Right lung (tissue), 5 donors: Measurements from ENCODE around the gene C1QTNF3. TPM values are rescaled to one million over a fixed set of nuclear protein-coding genes. Genes with fewer than 3 reads are reported as not detected.
"Not testable (repeated sequence)": the region's sequence is repeated elsewhere in the genome, so short reads cannot be mapped to it uniquely, and the experiment has no call there.

ENCODE experiments used
- DNase-seq, 2 donors: peaks; one replicate each; pipeline ENCODE4 v3.0.0-alpha.2; 2013
- polyA plus RNA-seq, 5 donors: library from polyadenylated mRNA; unstranded; fragments of 120-200 nt; gene quantifications; one replicate each; pipeline versions ENCODE4 v1.2.1 to v1.2.3, GENCODE V29; 2013; ENCODE audit warnings: inconsistent platforms in 1 of 5, low replicate concordance in 1 of 5; ENCODE audit not compliant: insufficient read length in 5 of 5, insufficient read depth in 1 of 5

C1QTNF3 gene
- polyA plus RNA-seq, 5 donors = 20.7 to 27.7 (median 22.2) TPM

GRCh38 chr5:34053571-34054399, 10.8 kb upstream of the C1QTNF3 start:
- DNase-seq = no peak

- no peak for DNase-seq
Observed at GRCh38 chr5:34053133-34053532, 10.1 kb upstream of the C1QTNF3 start.

GRCh38 chr5:34051374-34051980, 8.5 kb upstream of the C1QTNF3 start:
- no peak for DNase-seq

GRCh38 chr5:34047774-34048572, 5.0 kb upstream of the C1QTNF3 start:
- DNase-seq = no peak

- DNase-seq = no peak
Observed at GRCh38 chr5:34047143-34047542, 4.1 kb upstream of the C1QTNF3 start.

GRCh38 chr5:34045996-34046395, 3.0 kb upstream of the C1QTNF3 start:
- no peak for DNase-seq

GRCh38 chr5:34045023-34045422, 2.0 kb upstream of the C1QTNF3 start:
- no peak for DNase-seq

GRCh38 chr5:34042321-34042720, 692 bp downstream of the C1QTNF3 start:
- no peak for DNase-seq

GRCh38 chr5:34041247-34041972, 1.6 kb downstream of the C1QTNF3 start:
- no peak for DNase-seq

GRCh38 chr5:34040472-34040871, 2.5 kb downstream of the C1QTNF3 start:
- DNase-seq = no peak

- DNase-seq = no peak
Observed at GRCh38 chr5:34039398-34040157, 3.4 kb downstream of the C1QTNF3 start.

- no peak for DNase-seq
Observed at GRCh38 chr5:34038838-34039237, 4.2 kb downstream of the C1QTNF3 start.

- no peak for DNase-seq
Observed at GRCh38 chr5:34038390-34038789, 4.6 kb downstream of the C1QTNF3 start.

GRCh38 chr5:34037726-34038125, 5.3 kb downstream of the C1QTNF3 start:
- DNase-seq = no peak

GRCh38 chr5:34035756-34036155, 7.3 kb downstream of the C1QTNF3 start:
- no peak for DNase-seq

GRCh38 chr5:34034534-34035327, 8.3 kb downstream of the C1QTNF3 start:
- DNase-seq = no peak

GRCh38 chr5:34031966-34032365, 11.0 kb downstream of the C1QTNF3 start:
- DNase-seq = no peak

GRCh38 chr5:34031117-34031516, 11.9 kb downstream of the C1QTNF3 start:
- no peak for DNase-seq

- not testable (repeated sequence) for DNase-seq
Observed at GRCh38 chr5:34030585-34030984, 12.4 kb downstream of the C1QTNF3 start.

GRCh38 chr5:34030048-34030447, 13.0 kb downstream of the C1QTNF3 start:
- DNase-seq = no peak
